ENCODE results near the gene SLC39A11.
"Not testable (repeated sequence)": the region's sequence is repeated elsewhere in the genome, so short reads cannot be mapped to it uniquely, and the experiment has no call there.

Gene SLC39A11

DNA sequence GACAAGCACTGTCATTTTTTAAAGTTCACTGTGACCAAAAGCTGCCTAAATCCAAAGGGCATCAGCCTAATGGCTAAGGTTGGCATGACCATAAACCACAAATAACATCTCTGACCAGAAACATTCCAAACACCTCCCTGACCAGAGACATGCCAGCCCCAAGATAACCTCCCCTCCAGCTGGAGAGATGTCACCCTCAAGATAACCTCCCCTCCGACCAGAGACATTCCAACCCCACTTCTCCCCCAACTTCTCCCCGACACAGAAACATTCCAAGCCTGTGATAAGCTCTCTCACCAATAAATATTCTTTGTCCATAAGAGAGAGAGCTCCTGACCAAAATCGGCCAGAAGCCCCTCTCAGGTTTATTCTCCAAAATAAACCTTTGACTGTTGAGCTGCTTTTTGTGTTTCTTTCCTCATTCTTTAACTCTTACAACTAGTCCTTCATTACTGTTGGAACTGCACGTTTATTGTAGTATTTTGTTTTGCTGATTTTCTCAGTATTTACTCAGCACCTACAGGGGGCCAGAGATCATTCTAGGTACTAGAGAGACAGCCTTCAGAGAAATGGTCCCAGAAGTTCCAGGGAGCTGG is 325.6 kb downstream of the SLC39A11 start:
- TF ChIP-seq CTCF (conservative IDR thresholded peaks at IDR 0.05; ENCODE audit: low read length) = no peak
- H3K4me3 ChIP-seq (ENCODE audit: low read length) = no peak overlapping the region
- peak; percentile 1 for DNase-seq (ENCODE audit: low read depth)

- no peak for DNase-seq (ENCODE audit: low read depth)
- no peak for TF ChIP-seq CTCF (conservative IDR thresholded peaks at IDR 0.05; ENCODE audit: low read length)
- H3K4me3 ChIP-seq (ENCODE audit: low read length) = no peak overlapping the region
Observed at GRCh38 chr17:72765368-72766153, 326.9 kb downstream of the SLC39A11 start.

DNA sequence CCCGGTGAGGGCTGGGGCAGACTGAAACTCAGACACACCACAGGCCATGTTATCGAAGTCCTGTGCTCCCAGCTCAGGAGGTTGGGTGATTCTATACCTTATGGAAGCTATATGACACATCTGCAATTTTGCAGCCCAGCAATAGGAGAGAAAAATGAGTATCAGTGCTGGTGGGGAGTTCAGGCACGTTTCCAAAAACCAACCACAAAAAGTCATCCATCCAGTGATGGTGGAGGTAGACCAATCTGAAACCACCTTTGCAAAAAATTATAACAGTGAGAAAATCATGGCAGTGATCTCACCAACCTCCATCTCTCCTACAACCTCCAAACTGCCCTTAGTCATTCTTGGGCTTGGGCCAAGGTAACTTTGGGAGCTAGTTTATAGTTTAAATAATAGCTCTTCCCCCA is 327.9 kb downstream of the SLC39A11 start:
- TF ChIP-seq CTCF (conservative IDR thresholded peaks at IDR 0.05; ENCODE audit: low read length) = no peak
- peak; percentile 12 for DNase-seq (ENCODE audit: low read depth)
- no peak overlapping the region for H3K4me3 ChIP-seq (ENCODE audit: low read length)

GRCh38 chr17:72763981-72764380 is 328.5 kb downstream of the SLC39A11 start:
- H3K4me3 ChIP-seq (ENCODE audit: low read length) = no peak overlapping the region
- TF ChIP-seq CTCF (conservative IDR thresholded peaks at IDR 0.05; ENCODE audit: low read length) = no peak
- DNase-seq (ENCODE audit: low read depth) = no peak

DNA sequence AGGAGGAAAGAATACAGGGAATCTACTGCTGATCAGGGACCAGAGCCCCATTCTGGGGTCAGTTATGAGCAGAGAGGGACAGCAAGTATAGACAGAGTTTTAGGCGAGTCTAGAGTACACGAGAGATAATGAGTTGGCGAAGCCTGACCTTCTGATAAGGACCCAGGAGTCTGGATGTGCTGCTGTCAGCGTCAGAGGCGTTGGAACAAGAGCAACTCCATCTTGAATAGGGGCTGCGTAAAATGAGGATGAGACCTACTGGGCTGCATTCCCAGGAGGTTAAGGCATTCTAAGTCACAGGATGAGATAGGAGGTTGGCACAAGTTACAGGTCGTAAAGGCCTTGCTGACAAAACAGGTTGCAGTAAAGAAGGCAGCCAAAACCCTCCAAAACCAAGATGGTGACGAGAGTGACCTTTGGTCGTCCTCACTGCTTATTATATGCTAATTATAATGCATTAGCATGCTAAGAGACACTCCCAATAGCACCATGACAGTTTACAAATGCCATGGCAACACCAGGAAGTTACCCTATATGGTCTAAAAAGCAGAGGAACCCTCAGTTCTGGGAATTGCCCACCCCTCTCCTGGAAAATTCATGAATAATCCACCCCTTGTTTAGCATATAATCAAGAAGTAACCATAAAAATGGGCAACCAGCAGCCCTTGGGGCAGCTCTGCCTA is 330.5 kb downstream of the SLC39A11 start:
- DNase-seq (ENCODE audit: low read depth) = not testable (repeated sequence)

DNA sequence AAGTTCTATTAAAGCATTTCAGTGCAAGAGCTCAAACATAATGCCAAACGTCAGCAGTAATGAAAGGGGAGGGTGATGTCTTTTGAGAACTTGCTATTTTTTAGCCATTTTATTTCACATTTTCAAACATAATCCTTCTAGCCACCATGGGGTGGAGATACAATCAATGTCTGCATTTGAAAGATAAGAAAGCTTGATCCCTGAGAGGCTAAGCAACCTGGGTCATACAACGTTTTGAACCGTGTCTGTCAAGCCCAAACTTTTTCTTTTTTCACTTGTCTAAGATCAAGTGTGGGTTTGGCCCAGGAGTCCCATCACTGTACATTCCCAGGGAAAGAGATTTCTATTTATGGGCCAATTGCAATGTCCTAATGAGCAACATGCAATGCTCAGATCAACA is 331.1 kb downstream of the SLC39A11 start:
- H3K4me3 ChIP-seq (ENCODE audit: low read length) = no peak overlapping the region
- TF ChIP-seq CTCF (conservative IDR thresholded peaks at IDR 0.05; ENCODE audit: low read length) = no peak
- DNase-seq (ENCODE audit: low read depth) = no peak

More for the DNA sequence above, 330.5 kb downstream of the SLC39A11 start:
- H3K4me3 ChIP-seq (ENCODE audit: low read length) = not testable (repeated sequence)

- TF ChIP-seq CTCF (conservative IDR thresholded peaks at IDR 0.05; ENCODE audit: low read length) = no peak
- no peak for DNase-seq (ENCODE audit: low read depth)
- H3K4me3 ChIP-seq (ENCODE audit: low read length) = no peak overlapping the region
Observed at GRCh38 chr17:72760368-72760767, 332.1 kb downstream of the SLC39A11 start.
